K562 (cell line): ENCODE data around the gene MBD2.

Experiments
- ELF4 ChIP-seq: fragments of 450-650 bp; formaldehyde crosslinking; IDR thresholded peaks from 2 replicates; pipeline ENCODE4 v1.4.0; 2022; ENCODE audit warnings: missing genetic modification characterization
- TF ChIP-seq, protein P1 (sequence below): fragments of 250-450 bp; sonication (Bioruptor Pico); IDR thresholded peaks from 2 replicates; pipeline ENCODE4 v1.8.0; 2021; ENCODE audit warnings: moderate library complexity, mild to moderate bottlenecking, inconsistent platforms

DNA sequence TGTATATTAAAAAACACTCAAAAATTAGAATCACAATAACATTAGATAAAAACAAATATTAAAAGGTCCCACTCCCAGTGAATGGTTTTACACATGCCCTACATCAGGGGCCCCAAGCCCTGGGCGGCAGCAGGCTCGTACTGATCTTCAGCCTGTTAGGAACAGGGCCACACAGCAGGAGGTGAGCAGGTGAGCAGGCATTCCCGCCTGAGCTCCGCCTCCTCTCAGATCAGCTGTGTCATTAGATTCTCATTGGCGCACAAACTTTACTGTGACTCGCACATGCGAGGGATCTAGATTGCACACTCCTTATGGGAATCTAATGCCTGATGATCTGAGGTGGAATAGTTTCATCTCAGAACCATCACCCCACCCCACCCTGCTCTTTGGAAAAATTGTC lies 74.2 kb downstream of the MBD2 start:
- TF ChIP-seq, protein P1, sequence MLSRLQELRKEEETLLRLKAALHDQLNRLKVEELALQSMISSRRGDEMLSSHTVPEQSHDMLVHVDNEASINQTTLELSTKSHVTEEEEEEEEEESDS (CRISPR knock-in tag): no peak
- TF ChIP-seq ELF4 (CRISPR knock-in tag): no peak
